GM18858 (cell line): Measurements from ENCODE around the gene SIL1.

ENCODE experiments used
- ATAC-seq: cut with Tn5 transposase; IDR thresholded peaks from one replicate; pipeline ENCODE4 v1.9.1; 2021; ENCODE audit not compliant: unreplicated experiment

The SIL1 gene

DNA sequence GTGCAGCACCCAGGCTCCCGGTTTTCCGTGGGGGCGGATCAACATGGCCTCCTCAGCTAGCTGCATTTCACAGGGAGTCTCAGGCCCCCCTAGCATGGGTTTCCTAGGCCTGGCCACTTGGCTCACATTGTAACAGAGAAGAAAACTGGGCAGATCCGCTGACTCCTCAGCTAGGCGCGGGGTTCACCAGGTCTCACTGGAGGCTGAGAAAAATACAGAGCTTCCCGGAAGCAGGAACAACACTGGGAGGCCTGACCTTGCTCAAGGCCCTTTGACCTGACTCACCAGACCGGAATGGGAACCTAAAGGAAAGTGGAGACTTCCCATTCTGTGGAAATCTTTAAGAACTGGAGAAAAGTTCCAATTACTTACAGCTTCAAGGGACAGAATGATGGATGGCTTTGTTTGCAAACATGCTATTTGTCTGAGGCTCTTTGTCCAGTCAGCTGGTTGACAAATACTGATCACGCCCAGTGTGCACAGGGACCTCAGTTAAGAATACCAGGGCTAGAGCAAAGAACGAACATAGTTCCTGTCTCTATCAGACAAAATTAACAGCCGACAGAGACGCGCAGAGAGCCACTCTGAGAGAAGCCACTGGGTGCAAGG is 234.3 kb downstream of the SIL1 start:
- no peak for ATAC-seq

DNA sequence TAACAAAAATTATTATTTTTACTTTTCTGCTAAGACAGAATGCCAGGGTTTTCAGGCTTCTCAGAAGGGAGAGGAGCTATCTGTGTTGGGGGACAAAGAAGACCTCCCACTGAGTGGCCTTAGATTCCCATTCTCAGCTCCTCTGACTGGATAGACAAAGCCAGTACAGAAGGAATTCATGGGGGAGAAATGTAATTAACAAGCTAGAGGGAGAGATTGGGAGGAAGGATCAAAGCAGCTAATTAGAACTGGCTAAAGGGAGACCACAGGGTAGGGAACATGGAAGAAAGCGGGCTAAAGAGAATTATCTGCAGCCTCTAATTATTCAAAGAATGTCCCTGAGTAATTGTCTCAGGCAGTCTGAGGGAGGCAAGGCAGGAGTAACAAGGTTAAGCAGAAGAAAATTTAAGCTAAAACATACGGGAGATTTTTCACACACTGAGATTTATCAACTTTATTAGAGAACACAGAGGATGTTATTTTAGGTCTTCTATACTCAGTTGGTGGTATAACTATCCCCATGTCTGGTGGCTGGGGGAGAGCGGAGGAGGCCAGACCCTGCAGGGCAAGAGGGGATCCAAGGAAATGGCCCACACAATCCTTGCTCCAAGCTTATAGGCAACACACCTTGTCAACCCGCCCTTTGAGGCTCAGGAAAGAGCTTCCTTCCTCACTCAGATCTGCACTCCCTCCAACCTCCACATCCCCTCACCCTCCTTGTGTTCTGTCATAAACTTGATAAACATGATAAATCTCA is 235.4 kb downstream of the SIL1 start:
- ATAC-seq: no peak

DNA sequence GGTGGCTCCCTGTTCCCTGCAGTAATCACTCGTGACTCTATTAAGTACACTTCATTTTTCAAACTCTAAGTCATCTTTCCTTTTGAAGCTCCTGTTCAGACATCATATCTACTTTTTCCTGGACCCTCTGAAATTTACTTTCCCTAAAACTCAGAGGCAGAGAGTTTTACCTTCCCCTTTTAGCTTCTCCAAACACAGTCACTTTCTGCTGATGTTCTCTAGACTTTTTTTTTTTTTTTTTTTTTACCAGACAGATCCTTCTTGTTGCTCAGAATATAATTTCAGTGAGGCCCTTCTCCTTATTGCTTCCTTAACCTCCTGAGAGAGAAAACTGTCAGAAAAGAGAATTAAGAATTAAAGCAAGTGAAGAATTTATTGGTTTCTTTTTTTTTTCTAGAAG is 236.4 kb downstream of the SIL1 start:
- ATAC-seq: no peak

DNA sequence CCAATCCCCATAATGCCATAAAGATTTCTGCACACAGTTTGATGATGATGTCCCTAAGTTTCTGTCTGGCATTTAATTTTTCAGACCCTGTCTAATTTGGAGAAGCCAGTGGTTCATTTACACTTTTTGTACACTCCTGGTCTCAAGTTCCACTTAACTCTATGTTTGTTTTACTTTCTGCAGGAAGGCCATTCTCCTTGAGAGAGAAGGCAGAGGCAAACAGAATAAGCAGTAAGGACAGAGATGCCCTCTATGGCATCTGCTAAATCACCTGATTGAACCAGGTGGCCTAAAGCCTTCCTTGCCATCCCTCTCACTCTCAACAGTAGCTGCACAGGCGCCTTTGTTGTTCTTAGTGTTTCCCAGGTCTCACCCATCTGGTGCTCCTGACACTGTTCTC is 236.9 kb downstream of the SIL1 start:
- no peak for ATAC-seq

DNA sequence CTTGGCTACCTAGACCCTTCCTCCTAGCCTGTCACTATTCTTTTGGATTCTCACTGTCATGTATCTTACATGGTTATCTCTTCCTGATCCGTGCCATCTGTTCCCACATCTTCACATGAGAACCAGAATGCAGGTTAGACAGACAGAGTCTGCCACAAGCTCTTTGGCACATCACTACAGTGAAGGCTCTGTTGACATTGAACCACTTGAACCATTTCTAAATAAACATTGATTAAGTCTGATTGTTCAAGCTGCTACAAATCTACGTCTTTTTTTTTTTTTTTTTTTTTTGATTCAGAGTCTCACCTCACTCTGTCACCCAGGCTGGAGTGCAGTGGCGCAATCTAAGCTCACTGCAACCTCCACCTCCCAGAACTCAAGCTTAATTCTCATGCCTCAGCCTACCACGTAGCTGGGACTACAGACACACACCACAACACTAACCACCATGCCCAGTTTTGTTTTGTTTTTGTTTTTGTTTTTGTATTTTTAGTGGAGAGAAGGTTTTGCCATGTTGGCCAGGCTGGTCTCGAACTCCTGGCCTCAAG is 237.9 kb downstream of the SIL1 start:
- no peak for ATAC-seq

DNA sequence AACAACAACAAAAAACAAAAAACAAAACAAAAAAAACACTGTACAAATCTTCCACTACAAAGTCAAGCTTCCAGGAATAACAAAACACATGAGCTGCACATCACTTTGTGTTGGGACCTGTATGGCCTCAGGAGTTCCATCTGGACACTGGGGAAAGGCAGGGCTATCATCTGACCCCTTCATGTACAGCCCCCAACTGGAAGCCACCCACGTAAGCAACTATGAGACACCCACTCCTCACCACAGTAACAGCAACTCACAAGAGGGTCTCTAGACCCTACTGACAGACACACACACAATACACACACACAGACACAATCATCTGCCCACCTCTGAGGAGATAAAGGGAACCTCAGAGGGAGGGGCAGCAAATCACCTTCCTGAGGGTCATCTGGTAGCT is 241.4 kb downstream of the SIL1 start:
- ATAC-seq: no peak

DNA sequence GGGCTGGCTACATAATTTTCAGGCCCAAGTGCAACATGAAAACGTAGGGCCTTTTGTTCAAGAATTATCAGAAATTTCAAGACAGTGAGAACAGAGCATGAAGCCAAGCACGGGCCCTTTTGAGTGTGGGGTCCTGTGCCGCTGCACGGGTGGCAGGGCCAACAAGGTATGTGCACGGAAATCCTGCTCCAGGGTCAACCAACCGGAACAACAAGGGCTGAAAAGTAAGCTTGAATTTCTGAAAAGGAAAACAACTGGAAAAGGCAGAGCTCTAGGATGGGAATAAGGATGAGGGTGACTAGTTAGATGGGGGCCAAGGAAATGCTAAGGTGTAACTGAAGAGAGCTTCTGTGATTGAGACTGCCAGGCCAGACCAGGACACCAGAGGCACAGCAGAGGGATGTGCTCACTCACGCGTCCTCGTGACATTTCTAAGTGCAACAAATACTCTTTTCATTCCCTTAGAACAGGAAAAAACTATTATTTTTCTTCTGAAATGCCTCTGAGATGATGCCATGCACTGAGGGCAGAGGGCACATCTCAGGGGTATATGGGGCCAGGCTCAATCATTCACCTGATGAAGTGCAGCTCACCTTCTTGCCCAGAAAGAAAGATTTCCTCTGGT is 242.4 kb downstream of the SIL1 start:
- ATAC-seq: no peak

DNA sequence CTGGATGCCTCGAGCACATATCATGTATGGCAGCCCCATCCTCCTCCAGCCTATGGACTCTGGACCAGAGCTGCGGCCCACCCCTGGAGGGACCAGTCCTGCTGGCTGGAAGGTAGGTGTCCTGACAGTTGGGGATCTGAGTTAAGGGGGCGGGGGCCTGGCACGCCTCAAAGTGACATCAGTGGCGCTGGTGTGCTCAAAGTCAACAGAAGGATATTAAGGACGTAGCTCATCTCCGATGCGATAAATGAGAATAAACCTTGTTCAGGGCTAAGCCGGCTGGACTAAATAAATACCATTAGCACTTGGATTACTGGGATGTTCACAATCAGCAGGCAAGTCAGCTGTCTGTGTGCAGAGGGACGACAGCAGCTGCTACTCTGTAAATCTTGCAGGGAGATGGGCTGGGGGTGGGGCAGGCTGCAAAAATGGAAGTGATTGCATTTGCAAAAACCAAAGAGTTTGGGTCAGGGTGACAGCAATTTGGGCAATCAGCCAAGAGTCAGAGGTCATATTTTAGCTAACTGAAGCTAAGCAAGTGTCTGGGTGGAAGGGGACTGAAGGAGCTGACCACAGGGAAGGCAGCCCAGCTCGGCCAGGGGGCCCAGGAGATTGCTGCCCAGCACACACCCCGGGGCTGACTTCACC is 243.0 kb downstream of the SIL1 start:
- no peak for ATAC-seq

DNA sequence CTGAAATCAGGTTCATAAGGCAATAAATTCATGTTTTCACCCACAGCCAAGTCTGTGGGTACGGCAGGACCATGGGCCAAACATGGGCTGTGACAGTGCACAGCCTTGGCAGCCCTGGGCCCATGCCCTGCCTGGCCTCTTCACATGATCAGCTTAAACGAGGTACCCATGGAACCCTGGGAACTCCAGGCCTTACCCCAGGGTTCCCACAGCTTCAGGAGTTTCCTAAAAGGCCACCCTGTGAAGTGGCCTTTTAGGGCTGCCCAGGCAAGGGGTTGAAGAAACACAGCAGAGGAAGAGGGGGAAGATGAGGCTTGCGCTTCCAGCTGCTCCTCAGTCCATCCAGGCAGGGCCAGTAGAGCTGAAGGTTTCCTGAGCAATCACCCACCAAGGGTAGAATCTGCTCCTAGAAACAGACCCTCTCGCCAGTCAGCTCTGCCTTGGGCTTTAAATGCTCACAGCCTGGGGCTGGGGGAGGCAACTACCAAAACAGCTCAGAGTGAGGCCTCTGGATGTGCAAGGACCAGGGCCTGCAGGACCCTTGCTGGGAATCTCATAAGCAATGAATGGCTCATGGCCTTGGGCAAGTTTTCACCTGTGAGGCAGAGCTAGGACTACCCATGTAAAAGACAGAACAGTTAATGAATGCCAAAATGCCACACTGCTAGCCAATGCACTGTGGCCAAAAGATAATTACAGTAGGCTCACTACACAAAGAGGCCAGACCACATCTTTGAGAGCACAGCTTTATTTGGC is 243.7 kb downstream of the SIL1 start:
- no peak for ATAC-seq

DNA sequence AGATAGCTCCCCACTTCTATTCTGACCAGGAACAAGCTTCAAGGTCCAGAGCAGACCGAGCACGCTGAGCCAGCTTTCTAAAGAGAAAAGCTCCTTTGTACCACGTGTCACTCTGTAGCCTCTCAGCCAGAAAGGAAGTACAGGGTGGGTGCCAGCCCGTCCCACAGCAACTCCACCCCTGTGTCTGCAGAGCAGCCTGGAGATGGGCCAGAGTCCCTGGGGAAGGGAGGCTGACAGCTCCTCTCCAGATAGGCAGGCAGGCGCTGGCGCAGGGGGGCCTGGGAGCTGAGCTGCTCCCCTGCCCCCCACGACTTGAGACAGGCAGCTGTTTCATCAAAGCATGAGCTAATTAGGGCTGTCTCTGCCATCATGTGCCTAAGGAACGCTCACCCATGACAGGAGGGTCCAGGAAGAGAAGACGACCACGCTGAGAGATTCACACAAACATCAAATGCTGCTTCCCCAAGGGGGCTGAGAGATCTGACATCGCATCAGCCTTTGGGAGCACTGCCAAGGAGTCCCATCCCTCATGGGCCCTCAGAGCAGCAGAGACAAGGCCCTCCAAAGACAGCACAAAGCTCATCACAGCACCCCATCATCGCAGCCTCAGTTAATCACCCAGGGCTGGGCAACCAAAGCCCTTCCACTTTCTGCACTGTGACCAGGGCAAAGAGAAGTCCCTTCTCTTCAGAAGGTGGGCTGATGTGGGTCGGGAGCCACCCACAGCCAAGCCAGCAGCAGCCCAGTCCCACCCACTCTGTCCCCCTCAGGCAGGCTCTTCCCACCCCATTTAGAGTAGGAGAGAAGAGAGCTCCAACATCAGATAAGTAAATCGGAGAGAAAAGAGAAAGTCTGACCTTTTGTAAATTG is 244.5 kb downstream of the SIL1 start:
- no peak for ATAC-seq

DNA sequence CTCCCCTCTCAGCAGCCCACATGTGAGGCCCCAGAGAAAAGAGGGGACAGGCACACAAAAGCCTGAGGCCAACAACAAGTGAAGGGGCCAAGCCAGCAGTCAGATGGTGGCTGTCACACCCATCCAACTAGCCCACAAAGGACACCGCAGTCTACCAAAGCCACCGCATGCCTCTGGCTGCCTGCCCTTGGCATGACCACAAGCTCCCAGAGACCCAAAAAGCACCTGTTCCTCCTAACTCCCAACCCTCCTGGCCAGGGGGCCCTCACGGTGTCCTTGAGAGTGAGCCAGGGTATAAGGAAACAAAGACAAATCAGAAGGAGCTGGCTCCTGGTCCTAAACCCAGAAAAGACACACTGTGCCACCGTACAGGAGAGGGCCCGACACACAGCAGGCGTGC is 245.2 kb downstream of the SIL1 start:
- no peak for ATAC-seq

DNA sequence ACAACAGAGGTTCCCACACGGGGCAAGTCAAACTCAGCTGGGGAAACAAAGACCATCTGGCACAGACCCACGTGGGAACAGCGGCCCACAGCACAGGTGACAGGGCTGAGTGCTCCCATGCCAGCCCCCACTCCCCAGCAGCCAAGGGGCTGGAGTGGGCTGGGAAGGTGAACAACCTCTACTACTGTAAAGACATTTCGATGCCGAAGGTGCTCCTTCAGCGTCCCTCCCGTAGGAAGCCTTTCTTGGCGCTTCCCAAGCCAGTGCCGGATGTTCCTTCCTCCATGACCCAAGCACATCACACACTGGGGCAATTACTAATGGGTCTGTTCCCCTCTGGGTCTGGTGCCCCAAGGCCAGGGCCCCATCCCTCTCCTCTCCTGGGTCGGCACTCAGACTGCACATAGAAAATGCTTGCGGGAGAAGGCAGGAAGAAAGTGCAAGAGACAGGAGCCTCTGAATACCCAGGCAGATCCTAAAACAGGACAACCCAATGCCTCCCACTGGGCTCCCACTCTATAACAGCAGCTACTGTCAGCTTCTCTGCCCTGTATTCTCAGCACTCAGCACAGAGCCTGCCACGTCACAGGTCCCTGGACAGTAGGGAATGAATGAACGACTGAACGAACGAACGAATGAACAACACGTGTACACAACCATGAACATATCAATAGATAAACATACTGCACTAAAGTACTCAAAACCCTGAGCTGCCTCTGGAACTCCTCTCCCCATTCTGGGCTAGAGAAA is 246.0 kb downstream of the SIL1 start:
- no peak for ATAC-seq

DNA sequence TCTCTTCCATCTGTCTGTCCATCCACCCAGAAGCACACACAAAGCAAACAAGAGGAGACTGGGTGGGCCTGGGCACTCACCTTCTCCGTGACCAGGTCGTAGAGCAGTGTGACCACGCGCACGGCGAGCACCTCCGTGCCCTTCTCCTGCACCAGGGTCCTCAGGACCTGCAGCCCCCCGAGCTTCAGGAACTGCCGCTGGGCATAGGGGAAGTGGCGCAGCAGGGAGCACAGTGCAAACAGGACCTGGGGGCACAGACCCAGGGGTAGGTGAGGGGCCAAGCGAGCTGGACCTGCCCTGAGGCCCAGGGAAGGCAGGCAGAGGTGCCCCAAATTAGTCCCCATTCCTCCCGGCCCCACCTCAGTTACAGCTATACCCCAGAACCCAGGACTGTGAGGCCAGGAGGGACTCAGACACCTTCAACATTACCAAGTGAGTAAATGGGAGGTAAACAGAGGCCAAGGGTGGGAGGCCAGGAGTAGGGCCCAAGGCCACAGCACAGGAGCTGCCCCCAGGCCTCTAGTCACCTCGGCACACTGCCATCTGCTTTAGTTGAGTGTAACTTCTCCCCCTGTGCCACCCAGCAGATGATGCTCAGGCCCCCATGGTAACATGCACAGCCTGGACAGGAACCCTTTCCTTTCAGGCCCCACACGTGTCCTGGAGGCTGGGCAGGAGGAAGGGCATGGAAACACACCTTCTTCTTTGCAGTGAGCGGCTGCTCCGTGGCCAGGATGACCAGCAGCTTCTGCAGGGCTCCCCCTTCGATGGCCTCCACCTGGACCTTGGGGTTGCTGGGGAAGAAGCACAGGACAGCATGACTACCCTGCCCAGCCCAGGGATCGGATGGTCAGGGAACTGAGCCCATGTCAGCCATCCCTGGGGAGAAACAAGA is 246.8 kb downstream of the SIL1 start:
- ATAC-seq: no peak

DNA sequence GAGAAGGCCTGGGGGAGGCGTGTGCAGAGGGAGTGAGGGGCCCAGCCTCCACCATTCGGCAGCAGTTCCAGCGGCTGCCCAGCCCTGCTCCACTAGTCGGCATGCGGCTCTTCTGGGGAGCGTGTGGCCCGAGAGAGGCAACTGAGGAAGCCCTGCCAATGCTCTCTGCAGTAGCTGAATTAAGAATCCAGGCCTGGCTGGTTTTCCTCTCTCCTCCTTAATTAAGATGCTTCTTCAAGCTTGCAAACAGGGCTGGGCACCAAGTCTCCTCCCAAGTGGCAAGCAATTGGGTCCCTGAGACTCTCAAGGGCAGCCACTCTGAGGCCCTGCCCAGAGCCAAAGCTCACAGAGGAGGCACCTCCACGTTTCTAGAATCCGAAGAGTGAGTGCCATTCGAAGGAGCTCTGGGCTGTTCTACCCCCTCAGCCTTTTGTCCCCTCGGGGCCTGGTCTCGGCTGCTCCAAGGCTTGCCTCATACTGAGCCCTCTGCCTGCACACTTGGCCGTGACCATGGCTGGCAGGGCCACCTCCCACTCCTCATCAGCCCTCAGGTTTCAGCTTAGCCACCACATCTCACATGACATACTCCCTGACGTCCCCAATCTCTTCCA is 247.6 kb downstream of the SIL1 start:
- ATAC-seq: no peak

DNA sequence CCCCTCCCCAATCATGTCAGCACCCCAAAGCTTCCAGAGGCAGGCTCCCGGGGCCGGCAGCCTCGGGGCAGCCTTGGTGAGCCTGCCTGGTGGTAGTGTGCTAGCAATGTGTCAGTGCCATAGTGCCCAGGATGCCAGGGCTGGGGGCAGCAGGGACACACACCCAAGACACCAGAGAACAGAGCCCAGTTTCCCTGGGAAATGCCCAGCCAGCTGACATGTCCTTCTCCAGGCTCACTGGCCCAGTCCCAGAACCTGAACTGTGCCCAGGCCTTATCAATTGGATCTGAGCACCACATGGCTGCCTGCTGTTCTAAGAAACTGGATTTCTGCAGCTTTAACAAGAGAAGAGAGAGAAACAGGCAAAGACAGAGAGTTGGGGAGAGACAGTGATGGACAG is 248.2 kb downstream of the SIL1 start:
- no peak for ATAC-seq

DNA sequence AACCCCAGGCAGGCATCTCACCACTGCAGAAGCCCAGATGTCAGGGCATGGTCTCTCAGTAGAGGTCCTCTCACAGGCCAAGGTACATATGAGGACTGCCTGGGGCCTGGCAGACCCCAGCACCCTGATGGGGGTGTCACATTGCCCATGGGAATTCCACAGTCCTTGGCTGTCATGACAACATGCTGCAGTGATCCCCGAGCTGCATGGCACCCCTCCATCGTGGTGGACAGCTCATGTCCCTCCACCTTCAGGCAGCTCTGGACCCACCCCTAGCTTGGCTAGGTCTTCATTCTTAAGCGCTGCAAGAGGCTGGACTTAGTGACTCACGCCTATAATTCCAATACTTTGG is 249.0 kb downstream of the SIL1 start:
- ATAC-seq: no peak

DNA sequence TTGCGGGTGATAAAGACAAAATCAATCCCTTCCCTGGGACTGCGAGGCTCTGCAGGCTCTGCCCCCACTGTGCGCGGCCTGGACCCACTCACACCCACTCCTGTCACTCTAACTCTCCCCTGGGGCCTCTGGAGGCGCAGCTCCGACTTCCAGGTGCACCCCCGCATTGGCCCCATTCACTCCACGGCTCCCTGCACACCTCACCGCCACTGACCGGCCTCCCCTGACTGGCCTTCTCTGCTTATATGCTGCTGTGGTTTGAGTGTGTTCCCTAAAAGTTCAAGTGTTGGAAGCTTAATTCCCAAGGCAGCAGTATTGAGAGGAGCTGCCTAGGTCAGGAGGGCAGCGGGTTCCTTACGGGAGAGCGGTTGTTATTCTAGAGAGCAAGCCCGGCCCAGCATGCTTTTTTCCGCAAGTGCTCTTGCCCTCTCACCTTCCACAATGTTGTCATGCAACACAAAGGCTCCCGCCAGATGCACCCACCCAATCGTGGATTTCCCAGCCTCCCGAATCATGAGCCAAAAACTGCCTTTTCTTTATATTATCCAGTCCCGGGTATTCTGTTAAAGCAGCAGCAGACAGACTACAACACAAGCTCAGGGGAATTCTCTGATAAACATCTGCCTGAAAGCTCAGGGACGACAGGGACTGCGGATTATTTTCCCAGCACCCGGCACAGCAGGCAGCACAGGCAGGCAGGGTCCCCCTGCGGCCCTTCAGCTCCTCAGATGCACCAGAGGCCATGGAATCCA is 249.5 kb downstream of the SIL1 start:
- no peak for ATAC-seq
